ENCODE measurements around the gene ANKFN1.

DNA sequence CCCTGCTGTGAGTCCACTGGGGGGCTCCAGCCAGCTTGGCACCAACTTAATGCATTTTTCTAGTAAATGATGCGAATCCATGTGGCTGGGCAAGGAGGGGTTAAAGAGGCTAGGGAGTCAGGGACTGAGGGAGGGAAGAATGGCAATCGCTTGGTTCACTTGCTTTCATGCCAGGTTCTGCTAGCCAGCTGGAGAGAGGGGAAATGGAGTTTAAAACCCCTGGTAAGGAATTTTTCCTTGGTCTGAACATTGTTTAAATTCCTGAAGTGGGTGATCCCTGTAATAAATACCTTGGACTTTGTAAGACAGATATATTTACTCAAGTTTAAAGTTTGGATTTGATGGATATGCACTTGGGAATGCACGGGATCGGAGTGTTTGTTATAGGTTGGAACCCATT lies 22.8 kb downstream of the ANKFN1 start:
- TF ChIP-seq, protein P1, sequence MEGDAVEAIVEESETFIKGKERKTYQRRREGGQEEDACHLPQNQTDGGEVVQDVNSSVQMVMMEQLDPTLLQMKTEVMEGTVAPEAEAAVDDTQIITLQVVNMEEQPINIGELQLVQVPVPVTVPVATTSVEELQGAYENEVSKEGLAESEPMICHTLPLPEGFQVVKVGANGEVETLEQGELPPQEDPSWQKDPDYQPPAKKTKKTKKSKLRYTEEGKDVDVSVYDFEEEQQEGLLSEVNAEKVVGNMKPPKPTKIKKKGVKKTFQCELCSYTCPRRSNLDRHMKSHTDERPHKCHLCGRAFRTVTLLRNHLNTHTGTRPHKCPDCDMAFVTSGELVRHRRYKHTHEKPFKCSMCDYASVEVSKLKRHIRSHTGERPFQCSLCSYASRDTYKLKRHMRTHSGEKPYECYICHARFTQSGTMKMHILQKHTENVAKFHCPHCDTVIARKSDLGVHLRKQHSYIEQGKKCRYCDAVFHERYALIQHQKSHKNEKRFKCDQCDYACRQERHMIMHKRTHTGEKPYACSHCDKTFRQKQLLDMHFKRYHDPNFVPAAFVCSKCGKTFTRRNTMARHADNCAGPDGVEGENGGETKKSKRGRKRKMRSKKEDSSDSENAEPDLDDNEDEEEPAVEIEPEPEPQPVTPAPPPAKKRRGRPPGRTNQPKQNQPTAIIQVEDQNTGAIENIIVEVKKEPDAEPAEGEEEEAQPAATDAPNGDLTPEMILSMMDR (conservative IDR thresholded peaks at IDR 0.05) = no peak
- TF ChIP-seq ZFX (IDR thresholded peaks at IDR 0.05) = no peak

Data from C4-2B (cell line).